Parathyroid adenoma (tissue), 2 donors: Measurements from ENCODE around the gene SUPT5H.
A peak's percentile ranks its signal among the peaks of the same experiment; 100 is the strongest.

Experiments used
- H2AFZ ChIP-seq: fragments of 300-600 bp; sonication (generic); one replicate; pipeline ENCODE4 v1.7.0; 2017; ENCODE audit warnings: antibody characterized with exemption, mild to moderate bottlenecking
- H3K27ac ChIP-seq: fragments of 300-600 bp; sonication (generic); one replicate; pipeline ENCODE4 v1.7.0; 2017
- H3K27me3 ChIP-seq: fragments of 300-600 bp; sonication (generic); one replicate; pipeline ENCODE4 v1.7.0; 2017; ENCODE audit warnings: low read length; ENCODE audit not compliant: control insufficient read depth, insufficient read depth
- H3K36me3 ChIP-seq: fragments of 300-600 bp; sonication (generic); one replicate; pipeline ENCODE4 v1.7.0; 2017; ENCODE audit warnings: low read length; ENCODE audit not compliant: control insufficient read depth, insufficient read depth
- H3K4me1 ChIP-seq: fragments of 300-600 bp; sonication (generic); one replicate; pipeline ENCODE4 v1.7.0; 2017; ENCODE audit warnings: control low read depth
- H3K4me2 ChIP-seq: fragments of 300-600 bp; sonication (generic); one replicate; pipeline ENCODE4 v1.7.0; 2017; ENCODE audit warnings: low read length
- H3K4me3 ChIP-seq: fragments of 300-600 bp; sonication (generic); one replicate; pipeline ENCODE4 v1.7.0; 2017; ENCODE audit warnings: low read depth, low read length
- H3K79me2 ChIP-seq: fragments of 300-600 bp; sonication (generic); one replicate; pipeline ENCODE4 v1.7.0; 2017; ENCODE audit warnings: control low read depth
- H3K9ac ChIP-seq: fragments of 300-600 bp; sonication (generic); one replicate; pipeline ENCODE4 v1.7.0; 2017; ENCODE audit warnings: mild to moderate bottlenecking
- H3K9me3 ChIP-seq: fragments of 300-600 bp; sonication (generic); one replicate; pipeline ENCODE4 v1.7.0; 2017; ENCODE audit warnings: low read length; ENCODE audit not compliant: control insufficient read depth
- CTCF ChIP-seq: fragments of 300-600 bp; sonication (generic); IDR thresholded peaks from one replicate; pipeline ENCODE4 v1.7.0; 2017; ENCODE audit warnings: antibody characterized with exemption, mild to moderate bottlenecking
- donor health status: primary hyperparathyroidism.

Gene SUPT5H

DNA sequence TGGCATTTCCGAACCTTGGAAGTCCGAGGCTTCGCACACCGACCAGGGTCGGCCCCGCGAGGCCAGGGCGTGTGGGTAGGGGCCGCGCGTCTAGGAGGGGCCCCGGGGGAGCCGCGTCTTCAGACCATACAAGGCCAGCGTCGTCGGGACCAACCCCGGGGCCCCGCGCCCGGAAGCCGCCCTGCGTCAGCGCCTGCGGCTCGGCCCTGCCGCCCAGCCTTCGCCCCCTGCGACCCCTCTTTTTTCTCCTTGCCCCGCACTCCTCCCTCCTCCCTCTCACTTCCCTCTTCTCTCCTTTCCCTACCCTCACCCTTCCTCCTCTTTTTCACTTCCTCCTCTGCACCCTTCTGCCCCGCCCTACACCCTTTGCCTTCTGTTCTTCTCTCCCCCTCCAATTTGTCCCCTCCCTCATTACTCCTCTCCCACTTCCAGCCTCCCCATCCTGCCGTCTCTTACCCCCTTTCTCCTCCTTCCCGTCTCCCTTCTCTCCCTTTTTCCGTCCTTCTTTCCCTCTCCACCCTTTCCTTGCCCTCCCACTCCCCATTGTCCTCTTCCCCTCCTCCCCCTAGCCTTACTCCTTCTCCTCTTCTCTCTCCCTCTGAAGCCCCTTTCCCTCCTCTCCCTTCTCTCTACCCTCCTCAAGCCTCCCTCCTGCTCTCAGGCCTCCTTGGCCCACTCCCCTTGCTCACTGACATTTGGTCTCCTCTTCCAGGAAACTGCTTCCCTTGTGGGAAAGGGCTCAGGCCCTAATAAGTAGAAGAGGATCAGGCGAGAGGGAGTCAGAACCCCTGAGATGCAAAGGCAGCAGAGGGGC, 35.2 kb upstream of the SUPT5H start:
- Histone ChIP-seq H3K4me3 (peak overlapping the region; percentile 86), H3K36me3 (no peaks in the 10 kb centered on the region), H3K4me1 (peaks cover 17% of the 10 kb centered on the region), H3K27ac (peak overlapping the region; percentile 100), H3K4me2 (peak overlapping the region; percentile 95), H3K9ac (peak overlapping the region; percentile 78), H2AFZ (peak overlapping the region; percentile 75), H3K27me3 (no peaks in the 10 kb centered on the region), H3K9me3 (no peaks in the 10 kb centered on the region), H3K79me2 (peaks cover 14% of the 10 kb centered on the region)
- TF ChIP-seq CTCF: no peak

DNA sequence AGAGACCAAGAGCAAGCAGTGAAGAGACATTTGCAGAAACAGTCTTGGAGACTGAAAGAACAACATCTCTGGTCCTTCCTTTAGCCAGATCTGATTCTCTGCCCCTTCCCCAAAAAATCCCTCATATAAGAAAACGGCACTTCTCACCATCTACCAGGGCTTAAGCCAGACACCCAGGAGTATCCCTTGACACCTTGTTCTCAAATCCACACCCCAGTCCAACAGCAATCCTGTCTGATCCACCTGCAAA, 34.6 kb upstream of the SUPT5H start:
- Histone ChIP-seq H3K9me3 (no peaks in the 10 kb centered on the region), H3K36me3 (no peaks in the 10 kb centered on the region), H3K4me3 (peak overlapping the region; percentile 86), H3K27me3 (no peaks in the 10 kb centered on the region), H3K79me2 (peaks cover 14% of the 10 kb centered on the region), H3K4me1 (peaks cover 17% of the 10 kb centered on the region), H3K4me2 (peak overlapping the region; percentile 95), H2AFZ (no peak overlapping the region), H3K27ac (peak overlapping the region; percentile 100), H3K9ac (no peak overlapping the region)
- no peak for TF ChIP-seq CTCF

GRCh38 chr19:39411081-39411831, 34.1 kb upstream of the SUPT5H start:
- TF ChIP-seq CTCF: no peak
- H2AFZ ChIP-seq: no peak overlapping the region
- peak overlapping the region; percentile 86 for H3K4me3 ChIP-seq
- peaks cover 14% of the 10 kb centered on the region for H3K79me2 ChIP-seq
- H3K27ac ChIP-seq: peak overlapping the region; percentile 100
- no peaks in the 10 kb centered on the region for H3K36me3 ChIP-seq
- H3K27me3 ChIP-seq: no peaks in the 10 kb centered on the region
- H3K9me3 ChIP-seq: no peaks in the 10 kb centered on the region
- peak overlapping the region; percentile 95 for H3K4me2 ChIP-seq
- no peak overlapping the region for H3K9ac ChIP-seq
- H3K4me1 ChIP-seq: peaks cover 17% of the 10 kb centered on the region

DNA sequence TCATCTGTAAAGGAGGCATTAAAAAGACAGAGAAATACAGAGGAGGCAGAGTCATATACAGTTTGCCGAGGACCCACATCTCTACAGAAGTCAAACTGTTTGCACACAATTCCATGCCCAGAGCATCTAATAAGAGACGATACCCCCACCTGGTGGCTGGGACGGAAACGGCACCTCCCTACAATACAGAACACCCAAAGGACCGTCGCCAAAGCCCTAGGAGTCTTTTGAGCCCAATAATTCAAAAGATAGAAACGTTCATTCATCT, 33.6 kb upstream of the SUPT5H start:
- H3K27me3 ChIP-seq: no peaks in the 10 kb centered on the region
- peak; percentile 94 for TF ChIP-seq CTCF
- no peak overlapping the region for H2AFZ ChIP-seq
- no peaks in the 10 kb centered on the region for H3K36me3 ChIP-seq
- H3K4me2 ChIP-seq: peak overlapping the region; percentile 95
- H3K27ac ChIP-seq: peak overlapping the region; percentile 100
- peak overlapping the region; percentile 86 for H3K4me3 ChIP-seq
- H3K9me3 ChIP-seq: no peaks in the 10 kb centered on the region
- no peak overlapping the region for H3K9ac ChIP-seq
- H3K79me2 ChIP-seq: peaks cover 14% of the 10 kb centered on the region
- peaks cover 17% of the 10 kb centered on the region for H3K4me1 ChIP-seq
